H1 (cell line): ENCODE data around the gene LTBP1. TPM values are rescaled to one million over a fixed set of nuclear protein-coding genes. Genes with fewer than 3 reads are reported as not detected.
A peak's percentile ranks its signal among the peaks of the same experiment; 100 is the strongest.

ENCODE experiments used
- CTCF ChIA-PET: fragments of 300-600 bp; sonication (Branson Sonifier 250); formaldehyde crosslinking; loops from one replicate; lab custom pipeline; 2021; ENCODE audit not compliant: partially characterized antibody; lab: Charles Lee
- POLR2A ChIA-PET: fragments of 300-600 bp; sonication (Branson Sonifier 250); formaldehyde crosslinking; loops from one replicate; lab custom pipeline; 2021; ENCODE audit warnings: inconsistent platforms; ENCODE audit not compliant: partially characterized antibody; lab: Charles Lee
- DNase-seq, 2 experiments: peaks; one replicate each; pipeline versions ENCODE4 v3.0.0 to v3.0.0-alpha.2; 2010 to 2022; ENCODE audit warnings: low spot score in 2 of 2, low read depth in 1 of 2, mixed read lengths in 1 of 2
- FAIRE-seq: peaks from 2 replicates; lab custom pipeline; 2011; peaks lifted over from hg19 to GRCh38; lab: Jason Lieb, UNC
- H2AFZ ChIP-seq: 2 replicates; pipeline ENCODE4 v1.8.1; 2012; ENCODE audit warnings: low read length, inconsistent platforms
- H2AK5ac ChIP-seq: 2 replicates; pipeline ENCODE4 v1.6.1; 2013; ENCODE audit warnings: low read depth, low read length
- H2BK120ac ChIP-seq: replicated peaks from 2 replicates; pipeline ENCODE3; 2013; ENCODE audit warnings: low read depth, low read length, inconsistent platforms
- H2BK12ac ChIP-seq: 2 replicates; pipeline ENCODE4 v1.6.1; 2013; ENCODE audit warnings: low read depth, low read length
- H2BK15ac ChIP-seq: 2 replicates; pipeline ENCODE4 v1.6.1; 2013; ENCODE audit warnings: low read length
- H2BK20ac ChIP-seq: 2 replicates; pipeline ENCODE4 v1.6.1; 2013; ENCODE audit warnings: low read length
- H2BK5ac ChIP-seq: 2 replicates; pipeline ENCODE4 v1.6.1; 2013; ENCODE audit warnings: low read depth, low read length
- H3K14ac ChIP-seq: 2 replicates; pipeline ENCODE4 v1.6.1; 2013; ENCODE audit warnings: inconsistent platforms; ENCODE audit not compliant: insufficient read length
- H3K18ac ChIP-seq: 2 replicates; pipeline ENCODE4 v1.6.1; 2013; ENCODE audit warnings: low read length; ENCODE audit errors: extremely low read depth
- H3K23ac ChIP-seq: 2 replicates; pipeline ENCODE4 v1.6.1; 2013; ENCODE audit warnings: inconsistent platforms; ENCODE audit not compliant: insufficient read length
- H3K23me2 ChIP-seq: 2 replicates; pipeline ENCODE4 v1.6.1; 2013; ENCODE audit warnings: low read depth, low read length
- H3K27ac ChIP-seq: 2 replicates; pipeline ENCODE4 v1.6.1; 2011; ENCODE audit warnings: low read depth, low read length, inconsistent platforms
- H3K27me3 ChIP-seq, 4 experiments: replicated peaks in 1 of 4; 1 replicate in 1 of 4; 2 replicates in 3 of 4; pipeline versions ENCODE4 v1.6.1 to v1.8.1; 2011 to 2013; ENCODE audit warnings: low read length in 3 of 4, mild to moderate bottlenecking in 3 of 4, inconsistent platforms in 2 of 4, mixed read lengths in 2 of 4, moderate library complexity in 1 of 4; ENCODE audit not compliant: control insufficient read depth in 3 of 4, insufficient read depth in 3 of 4; ENCODE audit errors: extremely low read depth in 1 of 4
- H3K36me3 ChIP-seq, 4 experiments: 2 replicates each; pipeline versions ENCODE4 v1.6.1 to v1.8.1; 2011 to 2013; ENCODE audit warnings: mild to moderate bottlenecking in 4 of 4, low read length in 3 of 4, moderate library complexity in 2 of 4, control low read depth in 1 of 4, inconsistent platforms in 1 of 4; ENCODE audit not compliant: insufficient read depth in 4 of 4, control insufficient read depth in 2 of 4
- H3K4ac ChIP-seq: replicated peaks from 2 replicates; pipeline ENCODE3; 2013; ENCODE audit warnings: low read length, low read depth, mixed read lengths, inconsistent platforms; ENCODE audit not compliant: insufficient read length
- H3K4me1 ChIP-seq, 4 experiments: replicated peaks in 1 of 4; 1 replicate in 1 of 4; 2 replicates in 3 of 4; pipeline versions ENCODE4 v1.6.1 to v1.8.1; 2011 to 2013; ENCODE audit warnings: low read length in 3 of 4, inconsistent platforms in 2 of 4, mixed read lengths in 1 of 4; ENCODE audit not compliant: insufficient read depth in 4 of 4, control insufficient read depth in 3 of 4
- H3K4me2 ChIP-seq, 2 experiments: 2 replicates each; pipeline versions ENCODE4 v1.6.1 to v1.8.1; 2011 to 2013; ENCODE audit warnings: low read depth in 2 of 2, low read length in 2 of 2, control low read depth in 1 of 2, inconsistent platforms in 1 of 2, mild to moderate bottlenecking in 1 of 2; ENCODE audit not compliant: insufficient read depth in 1 of 2
- H3K4me3 ChIP-seq, 4 experiments: fragments of 200-600, 300-600 bp in 1 of 4; sonication (generic), shearing (Covaris generic), sonication (Bioruptor Twin) in 1 of 4; 2 replicates each; pipeline versions ENCODE4 v1.5.1 to v1.8.1; 2011 to 2016; ENCODE audit warnings: low read length in 4 of 4, low read depth in 3 of 4, control low read depth in 2 of 4, inconsistent platforms in 2 of 4, mild to moderate bottlenecking in 2 of 4, mixed read lengths in 1 of 4, moderate library complexity in 1 of 4; ENCODE audit not compliant: insufficient read depth in 2 of 4; ENCODE audit errors: extremely low read depth in 1 of 4
- H3K56ac ChIP-seq: replicated peaks from 2 replicates; pipeline ENCODE3; 2013; ENCODE audit warnings: low read depth, mild to moderate bottlenecking, mixed read lengths, low read length, inconsistent platforms; ENCODE audit not compliant: insufficient read length
- H3K79me1 ChIP-seq: 2 replicates; pipeline ENCODE4 v1.6.1; 2013; ENCODE audit warnings: low read depth, low read length, control low read depth
- H3K79me2 ChIP-seq, 2 experiments: 2 replicates each; pipeline versions ENCODE4 v1.6.1 to v1.8.1; 2012 to 2013; ENCODE audit warnings: low read length in 2 of 2, mild to moderate bottlenecking in 2 of 2, inconsistent platforms in 1 of 2; ENCODE audit not compliant: insufficient read depth in 2 of 2, control insufficient read depth in 1 of 2
- H3K9ac ChIP-seq, 4 experiments: replicated peaks in 1 of 4; 1 replicate in 1 of 4; 2 replicates in 3 of 4; pipeline versions ENCODE4 v1.6.1 to v1.8.1; 2011 to 2013; ENCODE audit warnings: low read depth in 3 of 4, low read length in 3 of 4, control low read depth in 2 of 4, mild to moderate bottlenecking in 2 of 4, moderate library complexity in 2 of 4, inconsistent platforms in 1 of 4; ENCODE audit errors: extremely low read depth in 1 of 4
- H3K9me3 ChIP-seq, 2 experiments: 2 replicates each; pipeline versions ENCODE4 v1.6.1 to v1.8.1; 2012 to 2013; ENCODE audit warnings: mild to moderate bottlenecking in 2 of 2, moderate library complexity in 2 of 2, control low read depth in 1 of 2, inconsistent platforms in 1 of 2, low read depth in 1 of 2, low read length in 1 of 2, mixed read lengths in 1 of 2; ENCODE audit not compliant: insufficient read depth in 2 of 2
- H4K20me1 ChIP-seq, 2 experiments: replicated peaks in 1 of 2; 2 replicates each; pipeline versions ENCODE3 to v1.8.1; 2011 to 2013; ENCODE audit warnings: inconsistent platforms in 2 of 2, low read length in 2 of 2, mild to moderate bottlenecking in 1 of 2; ENCODE audit not compliant: insufficient read depth in 2 of 2, control insufficient read depth in 1 of 2
- H4K5ac ChIP-seq: 2 replicates; pipeline ENCODE4 v1.6.1; 2013; ENCODE audit warnings: low read length, low read depth, mixed read lengths, inconsistent platforms; ENCODE audit not compliant: insufficient read length
- H4K8ac ChIP-seq: 2 replicates; pipeline ENCODE4 v1.8.0; 2013; ENCODE audit warnings: mild to moderate bottlenecking, moderate library complexity, low read length, inconsistent platforms; ENCODE audit not compliant: insufficient read depth; ENCODE audit errors: extremely low read depth
- H4K91ac ChIP-seq: replicated peaks from 2 replicates; pipeline ENCODE3; 2013; ENCODE audit warnings: low read length, mixed read lengths, inconsistent platforms; ENCODE audit not compliant: insufficient read length
- CEBPB ChIP-seq: IDR thresholded peaks from 2 replicates; pipeline ENCODE4 v1.6.1; 2012; ENCODE audit warnings: low read depth, low read length
- GTF2F1 ChIP-seq: IDR thresholded peaks from 2 replicates; pipeline ENCODE4 v1.6.1; 2012; ENCODE audit warnings: low read depth, low read length, improper control_type of control experiment, borderline replicate concordance
- NANOG ChIP-seq: IDR thresholded peaks from 2 replicates; pipeline ENCODE4 v1.6.1; 2011; ENCODE audit warnings: low read length, low read depth, mild to moderate bottlenecking, inconsistent platforms; ENCODE audit not compliant: insufficient read depth, poor library complexity, severe bottlenecking
- NRF1 ChIP-seq: IDR thresholded peaks from 2 replicates; pipeline ENCODE4 v1.6.1; 2011; ENCODE audit warnings: mild to moderate bottlenecking, low read depth, low read length, improper control_type of control experiment
- TCF12 ChIP-seq: IDR thresholded peaks from 2 replicates; pipeline ENCODE4 v1.6.1; 2011; ENCODE audit warnings: low read depth, mild to moderate bottlenecking, low read length
- TEAD4 ChIP-seq: IDR thresholded peaks from 2 replicates; pipeline ENCODE4 v1.6.1; 2012; ENCODE audit warnings: low read depth, low read length, inconsistent platforms, mixed read lengths
- WGBS, 2 experiments: shearing (Covaris generic) in 1 of 2; methylation state at CpG; one replicate each; pipeline versions ENCODE4 v1.1.6 to v1.1.7; 2013 to 2015; ENCODE audit warnings: low lambda C conversion rate in 2 of 2, mixed read lengths in 2 of 2, inconsistent platforms in 1 of 2, low coverage in 1 of 2, missing lambda C conversion rate in 1 of 2; ENCODE audit not compliant: insufficient replicate concordance in 2 of 2, insufficient coverage in 1 of 2, insufficient read length in 1 of 2; ENCODE audit errors: extremely low coverage in 1 of 2, missing lambda C conversion rate in 1 of 2; 5-methylcytosine and 5-hydroxymethylcytosine counted together
- polyA plus RNA-seq, 7 experiments: library from polyadenylated mRNA; depleted of rRNA in 3 of 7; stranded (reverse) in 5 of 7; unstranded in 2 of 7; fragments of >200 nt in 5 of 7; fragments of 200-250 nt in 2 of 7; gene quantifications; 1 replicate in 5 of 7; 2 replicates in 1 of 7; 4 replicates in 1 of 7; pipeline versions ENCODE4 v1.2.1 to v1.2.3, GENCODE V29; 2011 to 2013; ENCODE audit warnings: missing spikeins in 2 of 7, mixed read lengths in 2 of 7
- total RNA-seq: library from RNA; stranded (reverse); fragmentation: NEBNext Ultra II Directional; extraction: Animal tissue kit (Norgen Biotek cat#: 25700); gene quantifications from 2 replicates; pipeline ENCODE4 v1.2.1, GENCODE V29; 2021

LTBP1 gene
- total and polyA plus RNA-seq, 2 of the 8 experiments (the other 6 are each of a cell fraction or from before 2014, with no cell fraction given): 15.4 to 24.7 TPM

DNA sequence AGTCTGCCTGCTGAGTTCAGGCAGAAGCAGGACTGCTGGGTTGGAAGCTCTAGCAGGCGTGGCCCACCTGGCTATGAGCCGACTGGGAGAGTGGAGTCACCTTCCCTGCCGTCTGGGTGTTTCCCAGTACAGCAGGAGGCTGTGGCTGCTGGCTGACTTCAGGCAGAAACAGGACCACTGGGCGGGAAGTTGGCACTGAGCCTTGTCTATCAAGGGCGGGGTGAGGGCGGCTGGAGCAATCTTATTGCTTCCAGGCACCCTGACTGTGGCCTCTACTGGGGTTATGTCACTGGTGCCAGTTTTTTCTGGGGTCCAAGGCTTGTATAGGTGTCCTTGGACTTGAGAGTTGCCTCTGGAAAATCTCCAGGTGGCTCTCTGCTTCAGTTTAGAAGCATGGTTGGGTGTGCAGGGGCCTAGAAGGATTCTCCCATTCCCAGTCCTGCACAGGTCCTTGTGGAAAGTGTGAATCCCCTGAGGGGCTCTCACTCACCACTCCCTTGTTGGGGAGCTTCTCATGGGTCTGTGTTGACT, 30.5 kb downstream of the LTBP1 start:
- 96% methylated on average over 6 of the region's 6 CpGs; no CpG with 5 or more reads in 1 of the 2 experiments for WGBS, 2 experiments
- no peak overlapping the region for H3K9ac ChIP-seq
- no peak overlapping the region for H4K91ac ChIP-seq
- no peak overlapping the region for H3K56ac ChIP-seq
- H3K18ac ChIP-seq: peak overlapping the region; percentile 48; the same call in 1 of the 2 replicates
- ChIA-PET CTCF (interaction anchor here (0.6 kb wide), 1 partner anchor 25 kb away, joined by 3 read pairs; no protein-coding TSS in a partner anchor), POLR2A (no interaction called here)
- H3K27me3 ChIP-seq: no peaks in the 10 kb centered on the region
- no peak overlapping the region for H2BK120ac ChIP-seq
- H4K20me1 ChIP-seq: no peaks in the 10 kb centered on the region
- no peaks in the 10 kb centered on the region for H3K23me2 ChIP-seq
- H3K4ac ChIP-seq: no peak overlapping the region
- no peak overlapping the region for H2BK15ac ChIP-seq
- DNase-seq (no peak), FAIRE-seq (no peak)
- no peak overlapping the region for H3K27ac ChIP-seq
- no peak overlapping the region for H2AK5ac ChIP-seq
- H3K79me2 ChIP-seq: no peaks in the 10 kb centered on the region; a peak in 1 of 4 replicates
- H3K23ac ChIP-seq: no peak overlapping the region
- H3K14ac ChIP-seq: no peak overlapping the region
- peaks cover 0 to under 1% of the 10 kb centered on the region in 2 experiments; a peak in 2 of 4 replicates for H3K9me3 ChIP-seq
- H3K4me3 ChIP-seq: no peak overlapping the region
- H3K36me3 ChIP-seq: no peaks in the 10 kb centered on the region
- no peak overlapping the region for H4K5ac ChIP-seq
- no peaks in the 10 kb centered on the region for H3K79me1 ChIP-seq
- H2BK5ac ChIP-seq: no peak overlapping the region
- H2AFZ ChIP-seq: no peak overlapping the region
- no peak overlapping the region for H2BK20ac ChIP-seq
- H4K8ac ChIP-seq: peak overlapping the region; percentile 20; the same call in 1 of the 2 replicates
- no peak overlapping the region for H3K4me2 ChIP-seq
- peaks cover 0 to 2% (median 0%) of the 10 kb centered on the region in 4 experiments; a peak in 1 of 7 replicates for H3K4me1 ChIP-seq
- no peak overlapping the region for H2BK12ac ChIP-seq
- TF ChIP-seq GTF2F1 (no peak), NRF1 (no peak), TEAD4 (no peak), NANOG (no peak), TCF12 (no peak), CEBPB (no peak)
